ENCODE measurements around the gene RTCA. TPM values are rescaled to one million over a fixed set of nuclear protein-coding genes. Genes with fewer than 3 reads are reported as not detected.
"Not testable (repeated sequence)": the region's sequence is repeated elsewhere in the genome, so short reads cannot be mapped to it uniquely, and the experiment has no call there.

Gene RTCA
- total RNA-seq, 1 donor from 2014 or later = 40.4 TPM

DNA sequence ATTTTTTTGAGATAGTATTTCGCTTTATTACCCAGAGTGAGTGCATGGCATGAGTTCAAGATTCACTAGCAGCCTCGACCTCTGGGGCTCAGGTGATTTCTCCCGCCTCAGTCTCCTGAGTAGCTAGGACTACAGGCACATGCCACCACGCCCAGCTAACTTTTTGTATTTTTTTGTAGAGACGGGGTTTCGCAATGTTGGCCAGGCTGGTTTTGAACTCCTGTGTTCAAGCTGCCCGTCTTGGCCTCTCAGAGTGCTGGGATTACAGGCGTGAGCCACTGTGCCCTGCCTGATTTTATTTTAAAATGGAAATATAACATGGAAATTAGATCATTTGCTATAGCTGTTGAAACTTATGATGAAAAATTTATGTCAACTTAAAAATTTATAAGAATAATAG, 30.1 kb downstream of the RTCA start:
- TF ChIP-seq, protein P1, sequence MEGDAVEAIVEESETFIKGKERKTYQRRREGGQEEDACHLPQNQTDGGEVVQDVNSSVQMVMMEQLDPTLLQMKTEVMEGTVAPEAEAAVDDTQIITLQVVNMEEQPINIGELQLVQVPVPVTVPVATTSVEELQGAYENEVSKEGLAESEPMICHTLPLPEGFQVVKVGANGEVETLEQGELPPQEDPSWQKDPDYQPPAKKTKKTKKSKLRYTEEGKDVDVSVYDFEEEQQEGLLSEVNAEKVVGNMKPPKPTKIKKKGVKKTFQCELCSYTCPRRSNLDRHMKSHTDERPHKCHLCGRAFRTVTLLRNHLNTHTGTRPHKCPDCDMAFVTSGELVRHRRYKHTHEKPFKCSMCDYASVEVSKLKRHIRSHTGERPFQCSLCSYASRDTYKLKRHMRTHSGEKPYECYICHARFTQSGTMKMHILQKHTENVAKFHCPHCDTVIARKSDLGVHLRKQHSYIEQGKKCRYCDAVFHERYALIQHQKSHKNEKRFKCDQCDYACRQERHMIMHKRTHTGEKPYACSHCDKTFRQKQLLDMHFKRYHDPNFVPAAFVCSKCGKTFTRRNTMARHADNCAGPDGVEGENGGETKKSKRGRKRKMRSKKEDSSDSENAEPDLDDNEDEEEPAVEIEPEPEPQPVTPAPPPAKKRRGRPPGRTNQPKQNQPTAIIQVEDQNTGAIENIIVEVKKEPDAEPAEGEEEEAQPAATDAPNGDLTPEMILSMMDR (conservative IDR thresholded peaks at IDR 0.05; ENCODE audit: low read depth, low read length) = no peak
- no peak overlapping the region for H3K4me3 ChIP-seq (ENCODE audit: low read depth, low read length)
- no peak for DNase-seq (ENCODE audit: low read depth)

DNA sequence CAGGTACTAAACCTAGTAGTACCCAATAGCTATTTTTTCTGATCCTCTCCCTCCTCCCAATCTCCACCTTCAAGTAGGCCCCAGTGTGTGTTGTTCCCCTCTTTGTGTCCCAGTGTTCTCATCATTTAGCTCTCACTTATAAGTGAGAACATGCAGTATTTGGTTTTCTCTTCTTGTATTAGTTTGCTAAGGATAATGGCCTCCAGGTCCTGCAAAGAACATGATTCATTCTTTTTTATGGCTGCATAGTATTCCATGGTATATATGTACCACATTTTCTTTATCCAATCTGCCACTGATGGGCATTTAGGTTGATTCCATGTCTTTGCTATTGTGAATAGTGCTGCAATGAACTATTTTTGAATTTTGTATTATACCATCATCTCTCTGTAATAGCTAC, 31.0 kb downstream of the RTCA start:
- H3K4me3 ChIP-seq (ENCODE audit: low read depth, low read length); DNase-seq (ENCODE audit: low read depth): not testable (repeated sequence)

DNA sequence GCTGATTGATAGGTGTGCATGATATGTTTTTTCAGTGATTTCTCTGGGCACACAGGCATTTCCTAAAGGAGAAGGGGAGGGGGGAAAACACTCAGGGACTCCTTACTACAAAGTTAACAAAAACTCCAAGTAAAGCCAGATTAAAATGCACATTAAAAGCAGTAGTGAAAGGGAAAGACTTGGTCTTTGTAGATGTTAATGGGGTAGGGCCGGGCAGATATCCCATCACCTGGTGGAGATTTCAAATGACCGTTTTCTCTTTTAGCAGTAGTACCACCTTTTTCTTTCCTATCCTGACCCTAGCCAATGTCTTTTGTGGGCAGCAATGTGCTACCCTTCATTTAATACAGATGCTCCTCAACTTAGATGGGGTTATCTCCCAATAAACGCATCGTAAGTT, 32.5 kb downstream of the RTCA start:
- no peak overlapping the region for H3K4me3 ChIP-seq (ENCODE audit: low read depth, low read length)
- no peak for DNase-seq (ENCODE audit: low read depth)
- TF ChIP-seq, protein P1 (conservative IDR thresholded peaks at IDR 0.05; ENCODE audit: low read depth, low read length) = no peak

DNA sequence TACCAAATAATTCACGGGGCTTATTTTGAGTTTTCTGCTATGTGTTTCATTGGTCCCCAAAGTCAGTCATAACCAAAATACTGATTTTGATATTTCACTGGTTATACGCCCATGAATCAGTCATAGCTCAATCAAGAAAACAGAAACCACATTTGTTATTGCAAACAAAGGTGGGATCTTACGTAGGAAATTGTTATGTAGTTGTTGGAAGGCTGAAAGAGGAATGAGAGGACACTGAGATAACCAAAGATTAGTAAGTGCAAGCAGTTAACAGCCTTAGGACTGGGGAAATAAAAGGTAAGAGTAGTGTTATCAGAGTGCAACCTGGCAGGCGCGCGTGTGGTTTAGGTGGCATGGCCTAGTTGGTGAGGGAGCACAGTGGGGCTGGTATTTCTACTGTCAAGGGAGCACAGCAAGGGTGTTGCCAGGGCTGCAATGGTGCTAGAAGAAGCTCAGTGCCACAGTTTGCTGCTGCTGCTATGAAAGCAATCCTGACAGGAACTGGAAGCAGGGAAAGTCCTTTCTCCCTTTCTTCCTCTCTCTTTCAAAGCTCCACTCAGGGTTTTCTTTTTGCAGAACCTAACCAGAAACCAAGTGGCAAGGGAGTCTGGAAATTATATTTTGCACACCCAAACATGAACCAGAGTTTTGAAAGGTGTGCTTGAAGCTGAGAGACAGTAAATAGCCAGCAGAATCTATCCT, 33.7 kb downstream of the RTCA start:
- DNase-seq (ENCODE audit: low read depth) = no peak
- no peak overlapping the region for H3K4me3 ChIP-seq (ENCODE audit: low read depth, low read length)
- TF ChIP-seq, protein P1 (conservative IDR thresholded peaks at IDR 0.05; ENCODE audit: low read depth, low read length) = no peak

DNA sequence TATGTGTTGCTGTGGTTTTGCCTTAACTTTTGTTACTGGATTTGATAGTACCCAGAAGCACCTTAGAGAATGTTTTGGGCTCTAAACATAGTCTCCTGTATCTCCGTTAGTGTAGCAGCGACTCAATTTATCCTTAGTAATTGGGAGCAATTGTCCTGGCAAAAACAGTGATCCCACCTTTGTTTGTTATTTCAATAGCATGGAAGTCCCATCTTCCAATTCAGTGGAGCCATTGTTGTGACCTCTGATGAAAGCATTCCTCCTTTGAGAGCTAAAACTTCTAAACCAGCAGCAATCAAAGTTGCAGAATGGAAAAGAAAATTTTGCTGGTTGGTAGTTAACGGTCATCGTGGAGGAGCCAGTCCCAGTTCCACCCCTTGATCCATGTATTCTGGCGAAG, 34.7 kb downstream of the RTCA start:
- DNase-seq (ENCODE audit: low read depth) = no peak
- H3K4me3 ChIP-seq (ENCODE audit: low read depth, low read length) = no peak overlapping the region
- TF ChIP-seq, protein P1 (conservative IDR thresholded peaks at IDR 0.05; ENCODE audit: low read depth, low read length) = no peak

DNA sequence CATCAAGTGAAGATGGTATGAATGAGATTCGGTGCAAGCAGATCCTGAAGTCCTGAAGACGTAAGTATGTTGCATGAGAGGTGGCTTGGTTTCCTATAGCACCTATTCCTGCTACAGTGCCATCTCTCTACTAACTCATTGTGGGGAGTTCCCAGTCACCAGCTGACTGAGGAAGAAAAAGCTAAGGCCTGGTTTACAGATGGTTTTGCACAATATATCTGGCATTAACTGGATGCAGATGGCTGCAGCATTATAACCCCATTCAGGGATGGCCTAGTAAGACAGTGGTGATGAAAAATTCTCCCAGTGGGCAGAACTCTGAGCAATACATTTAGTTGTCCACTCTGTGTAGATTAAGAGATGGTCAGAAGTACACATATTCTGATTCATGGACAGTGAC, 36.7 kb downstream of the RTCA start:
- TF ChIP-seq, protein P1 (conservative IDR thresholded peaks at IDR 0.05; ENCODE audit: low read depth, low read length) = no peak
- no peak for DNase-seq (ENCODE audit: low read depth)
- no peak overlapping the region for H3K4me3 ChIP-seq (ENCODE audit: low read depth, low read length)

DNA sequence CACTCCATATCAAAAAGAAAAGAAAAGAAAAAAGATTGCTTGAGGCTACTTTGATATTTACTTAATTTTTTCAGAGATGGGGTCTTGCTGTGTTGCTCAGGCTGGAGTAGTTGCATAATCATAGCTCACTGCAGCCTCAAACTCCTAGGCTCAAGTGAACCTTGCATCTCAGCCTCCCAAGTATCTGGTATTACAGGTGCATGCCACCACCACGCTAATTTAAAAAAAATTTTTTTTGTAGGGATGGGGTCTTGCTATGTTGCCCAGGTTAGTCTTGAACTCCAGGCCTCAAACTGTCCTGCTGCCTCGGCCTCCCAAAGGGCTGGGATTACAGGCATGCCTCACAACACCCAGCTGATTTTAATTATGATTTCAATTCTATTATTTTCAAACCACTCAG, 38.2 kb downstream of the RTCA start:
- no peak for DNase-seq (ENCODE audit: low read depth)
- no peak overlapping the region for H3K4me3 ChIP-seq (ENCODE audit: low read depth, low read length)
- TF ChIP-seq, protein P1 (conservative IDR thresholded peaks at IDR 0.05; ENCODE audit: low read depth, low read length) = no peak
